NT2/D1 (cell line): ENCODE measurements around the gene SPOCK1.

Experiments used
- SUZ12 ChIP-seq: IDR thresholded peaks from 2 replicates; pipeline ENCODE4 v1.6.1; 2011; ENCODE audit not compliant: insufficient read length, insufficient read depth; ENCODE audit errors: extremely low read depth
- YY1 ChIP-seq: IDR thresholded peaks from 2 replicates; pipeline ENCODE4 v1.6.1; 2011; ENCODE audit not compliant: insufficient read length, insufficient read depth
- ZNF274 ChIP-seq: IDR thresholded peaks from 2 replicates; pipeline ENCODE4 v1.6.1; 2011; ENCODE audit warnings: mild to moderate bottlenecking, low read depth, low read length

DNA sequence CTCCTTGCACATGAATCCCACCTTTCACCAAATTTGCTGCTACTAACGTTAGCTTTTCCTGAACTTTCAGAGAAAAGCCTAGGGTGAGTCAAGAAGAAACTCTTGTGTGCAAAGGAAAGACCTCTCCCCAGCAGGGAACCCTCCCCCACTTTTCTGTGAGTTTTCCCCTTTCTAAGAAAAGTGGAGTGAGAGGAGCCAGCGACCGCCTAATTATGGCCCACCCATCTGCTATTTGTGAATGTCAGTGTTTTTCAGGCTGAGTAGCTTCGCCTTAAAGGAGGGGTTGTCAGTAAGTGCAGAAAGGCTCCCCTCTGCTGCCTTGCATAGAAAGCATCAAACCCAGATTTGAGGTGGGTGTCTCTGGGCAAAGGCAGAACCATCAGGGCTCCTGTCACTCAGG, 46.8 kb upstream of the SPOCK1 start:
- TF ChIP-seq ZNF274 (no peak), SUZ12 (no peak), YY1 (no peak)
